K562 (cell line): ENCODE measurements around the gene DAGLB. TPM values are rescaled to one million over a fixed set of nuclear protein-coding genes. Genes with fewer than 3 reads are reported as not detected.

Source experiments
- ATAC-seq: fragments of 200-7000 bp; cut with Tn5 transposase; 3 replicates; pipeline ENCODE4 v1.9.1; 2020; ENCODE audit warnings: moderate library complexity
- BruUV-seq: library from RNA; stranded (reverse); fragments of 400-500 nt; replicated peaks from 2 replicates; lab custom pipeline; 2021; lab: Mats Ljungman, UMichigan
- CTCF ChIA-PET: fragments of 300-600 bp; formaldehyde crosslinking; extraction: SDS; loops from one replicate; lab custom pipeline; 2021; ENCODE audit warnings: low intra/inter-chr PET ratio; lab: Yijun Ruan, JAX
- POLR2A ChIA-PET: fragments of 300-600, 350-650 bp; sonication (Branson Sonifier 250); formaldehyde crosslinking; extraction: SDS; loops from one replicate; lab custom pipeline; 2021; ENCODE audit warnings: antibody characterized with exemption, inconsistent platforms; lab: Yijun Ruan, JAX
- DNase-seq, 4 experiments: peaks; one replicate each; pipeline versions ENCODE4 v3.0.0 to v3.0.0-alpha.2; 2011 to 2018; ENCODE audit warnings: low spot score in 3 of 4, mixed read lengths in 3 of 4; ENCODE audit errors: extremely low read depth in 1 of 4
- FAIRE-seq: peaks from 2 replicates; lab custom pipeline; 2011; peaks lifted over from hg19 to GRCh38; lab: Jason Lieb, UNC
- H2AFZ ChIP-seq: 2 replicates; pipeline ENCODE4 v1.6.0; 2011; ENCODE audit warnings: low read depth, low read length, control low read depth, inconsistent platforms
- H3K27ac ChIP-seq: fragments of 200-600 bp; 3 replicates; pipeline ENCODE4 v1.8.0; 2011; ENCODE audit warnings: low read depth, mild to moderate bottlenecking, control low read depth, inconsistent platforms, low read length, moderate library complexity, mixed read lengths; ENCODE audit errors: extremely low read depth
- H3K27me3 ChIP-seq, 2 experiments: fragments of 300-600 bp in 1 of 2; 2 replicates in 1 of 2; 3 replicates in 1 of 2; pipeline versions ENCODE4 v1.6.0 to v1.8.0; 2011; ENCODE audit warnings: inconsistent platforms in 2 of 2, low read length in 2 of 2, mild to moderate bottlenecking in 1 of 2, mixed read lengths in 1 of 2, moderate library complexity in 1 of 2; ENCODE audit not compliant: control insufficient read depth in 2 of 2, insufficient read depth in 2 of 2
- H3K36me3 ChIP-seq: fragments of 300-600 bp; 3 replicates; pipeline ENCODE4 v1.8.0; 2011; ENCODE audit warnings: mild to moderate bottlenecking, low read length, inconsistent platforms; ENCODE audit not compliant: control insufficient read depth, insufficient read depth
- H3K4me1 ChIP-seq, 2 experiments: fragments of 200-600 bp in 1 of 2; replicated peaks in 1 of 2; 2 replicates in 1 of 2; 3 replicates in 1 of 2; pipeline versions ENCODE4 v1.5.1 to v1.8.0; 2011; ENCODE audit warnings: inconsistent platforms in 2 of 2, low read length in 2 of 2, mild to moderate bottlenecking in 1 of 2, mixed read lengths in 1 of 2, moderate library complexity in 1 of 2; ENCODE audit not compliant: control insufficient read depth in 2 of 2, insufficient read depth in 2 of 2
- H3K4me2 ChIP-seq: 2 replicates; pipeline ENCODE4 v1.6.1; 2011; ENCODE audit warnings: low read length, control low read depth, inconsistent platforms, mixed read lengths; ENCODE audit not compliant: insufficient read depth
- H3K4me3 ChIP-seq: fragments of 200-600 bp; sonication (generic), shearing (Covaris generic); 2 replicates; pipeline ENCODE4 v1.5.1; 2016; ENCODE audit warnings: control low read depth, inconsistent platforms
- H3K79me2 ChIP-seq: fragments of 200-600 bp; 3 replicates; pipeline ENCODE4 v1.8.0; 2011; ENCODE audit warnings: low read length, inconsistent platforms; ENCODE audit not compliant: control insufficient read depth, insufficient read depth
- H3K9ac ChIP-seq, 2 experiments: 2 replicates each; pipeline versions ENCODE4 v1.6.0 to v1.6.1; 2011; ENCODE audit warnings: low read depth in 2 of 2, low read length in 2 of 2, control low read depth in 1 of 2, inconsistent platforms in 1 of 2, mild to moderate bottlenecking in 1 of 2, mixed read lengths in 1 of 2; ENCODE audit not compliant: insufficient read depth in 1 of 2
- H3K9me1 ChIP-seq: one replicate; pipeline ENCODE4 v1.6.0; 2011; ENCODE audit warnings: inconsistent platforms, mild to moderate bottlenecking, low read length, moderate library complexity; ENCODE audit not compliant: control insufficient read depth, insufficient read depth
- H3K9me3 ChIP-seq: replicated peaks from 2 replicates; pipeline ENCODE4 v1.5.1; 2011; ENCODE audit warnings: low read depth, low read length, inconsistent platforms; ENCODE audit not compliant: control insufficient read depth, insufficient read depth
- H4K20me1 ChIP-seq: replicated peaks from 2 replicates; pipeline ENCODE4 v1.6.1; 2011; ENCODE audit warnings: low read length, inconsistent platforms, mixed read lengths; ENCODE audit not compliant: control insufficient read depth, insufficient read depth
- GABPB1 ChIP-seq: sonication (generic); formaldehyde crosslinking; IDR thresholded peaks from 2 replicates; pipeline ENCODE4 v1.8.0; 2022; ENCODE audit warnings: mild to moderate bottlenecking, missing genetic modification reagents
- GATA2 ChIP-seq: sonication (generic); formaldehyde crosslinking; IDR thresholded peaks from 2 replicates; pipeline ENCODE4 v1.4.0; 2020; ENCODE audit warnings: mild to moderate bottlenecking, missing genetic modification reagents
- HNRNPK ChIP-seq: fragments of 200-400 bp; formaldehyde crosslinking; IDR thresholded peaks from one replicate; pipeline ENCODE4 v1.6.1; 2018; ENCODE audit warnings: mild to moderate bottlenecking, low read depth, low read length; ENCODE audit not compliant: poor library complexity, severe bottlenecking
- ILF3 ChIP-seq: fragments of 450-650 bp; IDR thresholded peaks from 2 replicates; pipeline ENCODE4 v1.6.1; 2018; ENCODE audit warnings: antibody characterized with exemption, mild to moderate bottlenecking, moderate library complexity, borderline replicate concordance
- MAFF ChIP-seq: IDR thresholded peaks from 2 replicates; pipeline ENCODE4 v1.6.1; 2012; ENCODE audit warnings: low read length, improper control_type of control experiment
- NUFIP1 ChIP-seq: fragments of 450-650 bp; IDR thresholded peaks from 2 replicates; pipeline ENCODE4 v1.6.1; 2018; ENCODE audit not compliant: partially characterized antibody
- PTRF ChIP-seq: fragments of 450-650 bp; IDR thresholded peaks from 2 replicates; pipeline ENCODE4 v1.6.1; 2016; ENCODE audit warnings: mild to moderate bottlenecking, missing genetic modification characterization, missing compliant biosample characterization
- RBM17 ChIP-seq: fragments of 200-400 bp; formaldehyde crosslinking; IDR thresholded peaks from 2 replicates; pipeline ENCODE4 v1.6.1; 2017; ENCODE audit warnings: low read depth, mild to moderate bottlenecking, low read length, borderline replicate concordance
- TAF9B ChIP-seq: fragments of 450-650 bp; IDR thresholded peaks from 2 replicates; pipeline ENCODE4 v1.6.1; 2018; ENCODE audit warnings: mild to moderate bottlenecking; ENCODE audit not compliant: partially characterized antibody
- U2AF1 ChIP-seq: fragments of 200-400 bp; formaldehyde crosslinking; optimal IDR thresholded peaks from 2 replicates; pipeline ENCODE3; 2017; ENCODE audit warnings: mild to moderate bottlenecking, low read depth, low read length, moderate library complexity
- XRCC4 ChIP-seq: IDR thresholded peaks from one replicate; pipeline ENCODE4 v1.6.1; 2011; ENCODE audit not compliant: insufficient read depth, insufficient read length; ENCODE audit errors: extremely low read depth
- ZFP30 ChIP-seq: fragments of 250-450 bp; sonication (Bioruptor Pico); IDR thresholded peaks from 2 replicates; pipeline ENCODE4 v1.8.0; 2022; ENCODE audit warnings: moderate library complexity, mild to moderate bottlenecking, inconsistent platforms, borderline replicate concordance
- ZNF445 ChIP-seq: fragments of 250-450 bp; sonication (Bioruptor Pico); IDR thresholded peaks from 2 replicates; pipeline ENCODE4 v1.4.0; 2020; ENCODE audit warnings: low read depth, mild to moderate bottlenecking, moderate library complexity
- ZNF766 ChIP-seq: fragments of 200-800 bp; sonication (Bioruptor generic); conservative IDR thresholded peaks from 2 replicates; pipeline ENCODE4 v1.6.1; 2016; ENCODE audit warnings: missing genetic modification characterization, missing compliant biosample characterization
- WGBS: fragments of 100-300 bp; shearing (Covaris generic); methylation state at CpG from one replicate; pipeline ENCODE4 v1.1.6; 2016; ENCODE audit warnings: low coverage, mixed read lengths; ENCODE audit not compliant: insufficient coverage; ENCODE audit errors: missing lambda C conversion rate; 5-methylcytosine and 5-hydroxymethylcytosine counted together
- in situ Hi-C: fragments of 300-500 bp; cut with MboI; formaldehyde crosslinking; loops from 4 replicates; pipeline ENCODE4 v1.15.0; 2018; ENCODE audit warnings: inconsistent platforms, mixed read lengths
- intact Hi-C: fragments of 100-400 bp; cut with micrococcal nuclease; formaldehyde crosslinking; loops from 2 replicates; pipeline ENCODE4 v1.14.2; 2022
- polyA plus RNA-seq, 8 experiments: library from polyadenylated mRNA; depleted of rRNA in 4 of 8; stranded (reverse) in 5 of 8; unstranded in 3 of 8; fragments of >200 nt; fragmentation: Nextera tagmentation in 2 of 8; fragmentation: Illumina TruSeq in 1 of 8; extraction: Ambion mirVana in 2 of 8; extraction: Trizol in 1 of 8; gene quantifications; 2 replicates each; pipeline versions ENCODE4 v1.2.1 to v1.2.3, GENCODE V29; 2011 to 2014; ENCODE audit warnings: inconsistent platforms in 1 of 8, missing spikeins in 1 of 8
- total RNA-seq, 7 experiments: library from RNA; depleted of rRNA in 6 of 7; stranded (reverse); fragments of >200 nt in 6 of 7; fragmentation: Illumina TruSeq in 2 of 7; extraction: Trizol in 2 of 7; gene quantifications; 2 replicates each; pipeline versions ENCODE4 v1.2.1 to v1.2.3, GENCODE V29; 2011 to 2021; ENCODE audit warnings: low replicate concordance in 1 of 7
- TF ChIP-seq, protein P1 (sequence below), 2 experiments: IDR thresholded peaks; 2 replicates each; pipeline ENCODE4 v1.6.1; 2011; ENCODE audit warnings: borderline replicate concordance in 1 of 2, control low read depth in 1 of 2, low read depth in 1 of 2, low read length in 1 of 2, mild to moderate bottlenecking in 1 of 2, mixed read lengths in 1 of 2, moderate library complexity in 1 of 2; ENCODE audit not compliant: insufficient read depth in 1 of 2, insufficient read length in 1 of 2, poor library complexity in 1 of 2, severe bottlenecking in 1 of 2; ENCODE audit errors: extremely low read depth in 1 of 2
- TF ChIP-seq, protein P2 (sequence below): fragments of 250-450 bp; sonication (Bioruptor Pico); IDR thresholded peaks from 2 replicates; pipeline ENCODE4 v1.6.1; 2021; ENCODE audit warnings: mild to moderate bottlenecking
- TF ChIP-seq, protein P3 (sequence below): fragments of 250-450 bp; sonication (Bioruptor Pico); IDR thresholded peaks from 2 replicates; pipeline ENCODE4 v1.9.0; 2021; ENCODE audit warnings: mild to moderate bottlenecking, inconsistent platforms

The DAGLB gene
- total and polyA plus RNA-seq, 9 of the 15 experiments (the other 6 are each of a cell fraction or from before 2014, with no cell fraction given): 0.92 to 16.4 (median 9.3) TPM

DNA sequence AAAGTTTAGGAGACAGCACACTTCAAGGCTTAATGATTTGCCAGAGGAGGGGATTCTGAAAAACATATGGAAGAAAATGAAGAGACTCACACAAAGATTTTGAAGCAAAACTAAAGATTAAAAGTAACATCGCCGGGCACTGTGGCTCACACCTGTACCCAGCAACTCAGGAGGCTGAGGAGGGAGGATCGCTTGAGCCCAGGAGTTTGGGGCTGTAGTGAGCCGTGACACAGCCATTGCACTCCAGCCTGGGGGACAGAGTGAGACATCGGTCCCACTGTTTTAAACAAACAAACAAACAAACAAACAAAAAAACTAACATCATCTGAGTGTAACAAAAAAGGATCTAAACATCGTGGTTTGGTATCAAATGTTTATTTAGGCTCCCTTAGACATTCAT is 33.7 kb upstream of the DAGLB start:
- H3K79me2 ChIP-seq: peaks cover 76% of the 10 kb centered on the region
- DNase-seq (no peak), ATAC-seq (no peak), FAIRE-seq (no peak)
- peaks cover 10% of the 10 kb centered on the region for H3K9me1 ChIP-seq
- H3K9ac ChIP-seq: peak overlapping the region in 1 of 2 experiments; percentile 73; a peak in 1 of 4 replicates
- BruUV-seq: no TSS peak
- H3K4me1 ChIP-seq: peaks cover 18 to 19% of the 10 kb centered on the region in 2 experiments; a peak in 4 of 5 replicates
- H3K4me2 ChIP-seq: no peak overlapping the region
- H3K27ac ChIP-seq: no peak overlapping the region
- H2AFZ ChIP-seq: no peak overlapping the region
- peaks cover 52% of the 10 kb centered on the region for H3K36me3 ChIP-seq
- in situ Hi-C loops: no loop called here
- ChIA-PET POLR2A (no interaction called here), CTCF (no interaction called here)
- H3K27me3 ChIP-seq: no peaks in the 10 kb centered on the region
- TF ChIP-seq GATA2 (CRISPR knock-in tag) (no peak), RBM17 (no peak), XRCC4 (no peak), ILF3 (no peak), MAFF (no peak), PTRF (tag) (no peak), TAF9B (no peak), ZNF445 (CRISPR knock-in tag) (no peak), ZFP30 (CRISPR knock-in tag) (no peak), NUFIP1 (no peak), HNRNPK (no peak), GABPB1 (CRISPR knock-in tag) (no peak), ZNF766 (CRISPR knock-in tag) (no peak), U2AF1 (no peak)
- TF ChIP-seq, protein P1, sequence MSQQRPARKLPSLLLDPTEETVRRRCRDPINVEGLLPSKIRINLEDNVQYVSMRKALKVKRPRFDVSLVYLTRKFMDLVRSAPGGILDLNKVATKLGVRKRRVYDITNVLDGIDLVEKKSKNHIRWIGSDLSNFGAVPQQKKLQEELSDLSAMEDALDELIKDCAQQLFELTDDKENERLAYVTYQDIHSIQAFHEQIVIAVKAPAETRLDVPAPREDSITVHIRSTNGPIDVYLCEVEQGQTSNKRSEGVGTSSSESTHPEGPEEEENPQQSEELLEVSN (IDR thresholded peaks at IDR 0.05; ENCODE audit: borderline replicate concordance in 1 of 2, extremely low read depth in 1 of 2, insufficient read depth in 1 of 2, insufficient read length in 1 of 2, low read depth in 1 of 2, low read length in 1 of 2, poor library complexity in 1 of 2, severe bottlenecking in 1 of 2): no peak
- TF ChIP-seq, protein P2, sequence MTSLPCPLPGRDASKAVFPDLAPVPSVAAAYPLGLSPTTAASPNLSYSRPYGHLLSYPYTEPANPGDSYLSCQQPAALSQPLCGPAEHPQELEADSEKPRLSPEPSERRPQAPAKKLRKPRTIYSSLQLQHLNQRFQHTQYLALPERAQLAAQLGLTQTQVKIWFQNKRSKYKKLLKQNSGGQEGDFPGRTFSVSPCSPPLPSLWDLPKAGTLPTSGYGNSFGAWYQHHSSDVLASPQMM (CRISPR knock-in tag): no peak
- TF ChIP-seq, protein P3, sequence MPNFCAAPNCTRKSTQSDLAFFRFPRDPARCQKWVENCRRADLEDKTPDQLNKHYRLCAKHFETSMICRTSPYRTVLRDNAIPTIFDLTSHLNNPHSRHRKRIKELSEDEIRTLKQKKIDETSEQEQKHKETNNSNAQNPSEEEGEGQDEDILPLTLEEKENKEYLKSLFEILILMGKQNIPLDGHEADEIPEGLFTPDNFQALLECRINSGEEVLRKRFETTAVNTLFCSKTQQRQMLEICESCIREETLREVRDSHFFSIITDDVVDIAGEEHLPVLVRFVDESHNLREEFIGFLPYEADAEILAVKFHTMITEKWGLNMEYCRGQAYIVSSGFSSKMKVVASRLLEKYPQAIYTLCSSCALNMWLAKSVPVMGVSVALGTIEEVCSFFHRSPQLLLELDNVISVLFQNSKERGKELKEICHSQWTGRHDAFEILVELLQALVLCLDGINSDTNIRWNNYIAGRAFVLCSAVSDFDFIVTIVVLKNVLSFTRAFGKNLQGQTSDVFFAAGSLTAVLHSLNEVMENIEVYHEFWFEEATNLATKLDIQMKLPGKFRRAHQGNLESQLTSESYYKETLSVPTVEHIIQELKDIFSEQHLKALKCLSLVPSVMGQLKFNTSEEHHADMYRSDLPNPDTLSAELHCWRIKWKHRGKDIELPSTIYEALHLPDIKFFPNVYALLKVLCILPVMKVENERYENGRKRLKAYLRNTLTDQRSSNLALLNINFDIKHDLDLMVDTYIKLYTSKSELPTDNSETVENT: no peak
- intact Hi-C loops: no loop called here
- WGBS: 67% methylated on average over 6 of the region's 6 CpGs
- peaks cover 49% of the 10 kb centered on the region for H4K20me1 ChIP-seq
- H3K9me3 ChIP-seq: no peaks in the 10 kb centered on the region
- H3K4me3 ChIP-seq: no peak overlapping the region
